SK-N-SH (cell line): ENCODE data around the gene ARHGAP42. TPM values are rescaled to one million over a fixed set of nuclear protein-coding genes. Genes with fewer than 3 reads are reported as not detected.

Experiments used
- CTCF ChIA-PET: fragments of 300-600, 350-600 bp; formaldehyde crosslinking; extraction: SDS; loops from one replicate; lab custom pipeline; 2021; lab: Yijun Ruan, JAX
- POLR2A ChIA-PET: fragments of 350-600 bp; sonication (Branson Sonifier 250); formaldehyde crosslinking; extraction: SDS; loops from one replicate; lab custom pipeline; 2020; ENCODE audit warnings: antibody characterized with exemption, inconsistent platforms; lab: Yijun Ruan, JAX
- DNase-seq: peaks from one replicate; pipeline ENCODE4 v3.0.0; 2012
- H2AFZ ChIP-seq: fragments of 200-600 bp; sonication (generic); 2 replicates; pipeline ENCODE4 v1.8.1; 2016; ENCODE audit warnings: antibody characterized with exemption, mild to moderate bottlenecking, low read depth
- H3F3A ChIP-seq: fragments of 200-600 bp; sonication (generic); replicated peaks from 2 replicates; pipeline ENCODE3; 2016; ENCODE audit warnings: antibody characterized with exemption, mild to moderate bottlenecking; ENCODE audit not compliant: insufficient read depth
- H3K27ac ChIP-seq, 2 experiments: fragments of 200-500 bp in 1 of 2; fragments of 200-600 bp in 1 of 2; sonication (Bioruptor generic) in 1 of 2; sonication (generic), shearing (Covaris generic) in 1 of 2; 2 replicates each; pipeline versions ENCODE4 v1.5.1 to v1.6.1; 2014 to 2016; ENCODE audit warnings: low read depth in 2 of 2, inconsistent platforms in 1 of 2, low read length in 1 of 2, mild to moderate bottlenecking in 1 of 2, mixed read lengths in 1 of 2
- H3K27me3 ChIP-seq: fragments of 200-600 bp; sonication (generic), shearing (Covaris generic); 2 replicates; pipeline ENCODE4 v1.6.1; 2016; ENCODE audit warnings: mixed run types; ENCODE audit not compliant: insufficient read depth
- H3K36me3 ChIP-seq, 2 experiments: fragments of 200-500 bp in 1 of 2; fragments of 200-600 bp in 1 of 2; sonication (Bioruptor generic) in 1 of 2; sonication (generic) in 1 of 2; replicated peaks in 1 of 2; 2 replicates each; pipeline versions ENCODE3 to v1.5.1; 2014 to 2016; ENCODE audit warnings: low read length in 1 of 2, mild to moderate bottlenecking in 1 of 2; ENCODE audit not compliant: insufficient read depth in 2 of 2, control insufficient read depth in 1 of 2
- H3K4me1 ChIP-seq, 2 experiments: fragments of 200-500 bp in 1 of 2; fragments of 200-600 bp in 1 of 2; sonication (Bioruptor generic) in 1 of 2; sonication (generic), shearing (Covaris generic) in 1 of 2; 2 replicates each; pipeline versions ENCODE4 v1.5.1 to v1.6.1; 2014 to 2016; ENCODE audit warnings: low read depth in 1 of 2, low read length in 1 of 2, mixed run types in 1 of 2; ENCODE audit not compliant: insufficient read depth in 2 of 2, control insufficient read depth in 1 of 2
- H3K4me2 ChIP-seq: fragments of 200-600 bp; sonication (generic), shearing (Covaris generic); 2 replicates; pipeline ENCODE4 v1.6.1; 2017; ENCODE audit warnings: mixed run types
- H3K4me3 ChIP-seq, 2 experiments: fragments of 200-500 bp in 1 of 2; fragments of 200-600 bp in 1 of 2; sonication (Bioruptor generic) in 1 of 2; sonication (generic), shearing (Covaris generic) in 1 of 2; 2 replicates each; pipeline versions ENCODE4 v1.5.1 to v1.8.1; 2014 to 2016; ENCODE audit warnings: low read depth in 2 of 2, inconsistent platforms in 1 of 2, low read length in 1 of 2, mild to moderate bottlenecking in 1 of 2, mixed read lengths in 1 of 2, moderate library complexity in 1 of 2
- H3K79me2 ChIP-seq: fragments of 200-600 bp; sonication (generic); 2 replicates; pipeline ENCODE4 v1.8.1; 2017; ENCODE audit warnings: mild to moderate bottlenecking; ENCODE audit not compliant: insufficient read depth
- H3K9ac ChIP-seq: fragments of 200-600 bp; sonication (generic); 2 replicates; pipeline ENCODE4 v1.6.1; 2017; ENCODE audit warnings: mixed run types
- H3K9me2 ChIP-seq: fragments of 200-600 bp; sonication (generic); 2 replicates; pipeline ENCODE4 v1.6.1; 2017; ENCODE audit warnings: mixed run types
- H3K9me3 ChIP-seq: fragments of 200-600 bp; sonication (generic); 2 replicates; pipeline ENCODE4 v1.6.1; 2017; ENCODE audit warnings: mixed run types, mild to moderate bottlenecking, moderate library complexity
- H4K20me1 ChIP-seq: fragments of 200-600 bp; sonication (generic); 2 replicates; pipeline ENCODE4 v1.6.1; 2017; ENCODE audit warnings: mild to moderate bottlenecking, mixed run types; ENCODE audit not compliant: insufficient read depth
- CHD2 ChIP-seq: fragments of 150-350 bp; IDR thresholded peaks from 2 replicates; pipeline ENCODE4 v1.6.1; 2018; ENCODE audit warnings: low read length; ENCODE audit not compliant: partially characterized antibody
- FOXJ3 ChIP-seq: sonication (generic); formaldehyde crosslinking; IDR thresholded peaks from 2 replicates; pipeline ENCODE4 v1.5.1; 2020; ENCODE audit warnings: mild to moderate bottlenecking, missing genetic modification reagents
- MEF2A ChIP-seq: IDR thresholded peaks from 2 replicates; pipeline ENCODE4 v1.4.0; 2012; ENCODE audit warnings: low read depth, borderline replicate concordance
- NFIC ChIP-seq: IDR thresholded peaks from 2 replicates; pipeline ENCODE4 v1.4.0; 2012; ENCODE audit warnings: borderline replicate concordance
- RAD21 ChIP-seq: IDR thresholded peaks from 2 replicates; pipeline ENCODE4 v1.6.1; 2012; ENCODE audit warnings: mild to moderate bottlenecking, low read length
- RFX5 ChIP-seq: IDR thresholded peaks from 2 replicates; pipeline ENCODE4 v1.6.1; 2012; ENCODE audit warnings: mild to moderate bottlenecking, improper control_type of control experiment, low read length
- RXRA ChIP-seq: IDR thresholded peaks from 2 replicates; pipeline ENCODE4 v1.4.0; 2012; ENCODE audit warnings: low read depth, mild to moderate bottlenecking, borderline replicate concordance
- SIN3A ChIP-seq: IDR thresholded peaks from 2 replicates; pipeline ENCODE4 v1.6.1; 2012; ENCODE audit warnings: low read depth, mild to moderate bottlenecking, low read length, moderate library complexity, borderline replicate concordance
- SMC3 ChIP-seq: IDR thresholded peaks from 2 replicates; pipeline ENCODE4 v1.6.1; 2012; ENCODE audit warnings: low read depth, low read length, improper control_type of control experiment
- TCF12 ChIP-seq: IDR thresholded peaks from 2 replicates; pipeline ENCODE4 v1.4.0; 2012
- TEAD4 ChIP-seq: IDR thresholded peaks from 2 replicates; pipeline ENCODE4 v1.4.0; 2012; ENCODE audit warnings: mild to moderate bottlenecking, borderline replicate concordance; ENCODE audit not compliant: insufficient read depth
- YY1 ChIP-seq: IDR thresholded peaks from 2 replicates; pipeline ENCODE4 v1.4.0; 2012; ENCODE audit warnings: low read depth, mild to moderate bottlenecking
- WGBS: methylation state at CpG from one replicate; pipeline ENCODE4 v1.1.6; 2017; ENCODE audit warnings: low lambda C conversion rate; 5-methylcytosine and 5-hydroxymethylcytosine counted together
- polyA plus RNA-seq, 3 experiments: library from polyadenylated mRNA; depleted of rRNA; stranded (reverse); fragments of >200 nt; gene quantifications; 2 replicates each; pipeline ENCODE4 v1.2.3, GENCODE V29; 2012
- TF ChIP-seq, protein P1 (sequence below): IDR thresholded peaks from 2 replicates; pipeline ENCODE4; 2012
- TF ChIP-seq, protein P2 (sequence below): fragments of 200-600 bp; sonication (generic); IDR thresholded peaks from 2 replicates; pipeline ENCODE4 v1.6.1; 2017; ENCODE audit warnings: antibody characterized with exemption, mild to moderate bottlenecking, moderate library complexity
- TF ChIP-seq, protein P3 (sequence below): IDR thresholded peaks from 2 replicates; pipeline ENCODE4 v1.4.0; 2012; ENCODE audit warnings: low read depth, borderline replicate concordance
- TF ChIP-seq, protein P4 (sequence below): IDR thresholded peaks from 2 replicates; pipeline ENCODE4 v1.4.0; 2012; ENCODE audit warnings: low read depth, borderline replicate concordance

ARHGAP42 gene
- polyA plus RNA-seq, 1 of the 3 experiments (the other 2 are of a cell fraction), result 0.02 TPM

DNA sequence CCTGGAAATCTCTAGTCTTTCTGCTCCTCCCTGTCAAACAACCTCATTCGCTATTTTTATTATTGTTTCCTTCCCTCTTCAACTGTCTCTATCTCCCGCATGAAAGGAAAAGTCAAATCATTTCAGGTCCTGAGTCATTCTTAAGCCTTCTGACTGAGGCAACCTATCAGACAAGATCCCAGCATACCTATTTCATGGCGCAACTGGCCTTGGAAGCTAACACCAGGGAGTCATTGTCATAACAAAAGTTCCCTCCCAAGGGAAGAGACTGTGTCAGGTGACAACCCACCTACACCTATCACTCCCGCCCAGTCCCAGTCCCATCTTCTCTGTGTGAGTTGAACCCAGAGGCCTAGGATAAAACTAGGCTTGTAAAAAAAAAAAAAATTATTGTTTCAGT is 10.2 kb upstream of the ARHGAP42 start:
- no peak overlapping the region for H3K4me2 ChIP-seq
- no peaks in the 10 kb centered on the region for H3K9me2 ChIP-seq
- WGBS, result 27% methylated on average over 4 of the region's 4 CpGs
- H3K9me3 ChIP-seq, result no peaks in the 10 kb centered on the region
- CTCF ChIA-PET, result no interaction called here
- no peaks in the 10 kb centered on the region for H3K4me1 ChIP-seq
- H3K27ac ChIP-seq, result no peak overlapping the region
- no peak for TF ChIP-seq CHD2
- peaks cover 11% of the 10 kb centered on the region; the same call in 1 of the 2 replicates for H3K27me3 ChIP-seq
- no peaks in the 10 kb centered on the region for H3K79me2 ChIP-seq
- H3K36me3 ChIP-seq, result no peaks in the 10 kb centered on the region
- H3F3A ChIP-seq, result no peaks in the 10 kb centered on the region
- H4K20me1 ChIP-seq, result no peaks in the 10 kb centered on the region
- H3K4me3 ChIP-seq, result no peak overlapping the region
- POLR2A ChIA-PET, result no interaction called here
- no peak for DNase-seq
- H2AFZ ChIP-seq, result no peak overlapping the region
- H3K9ac ChIP-seq, result no peak overlapping the region

DNA sequence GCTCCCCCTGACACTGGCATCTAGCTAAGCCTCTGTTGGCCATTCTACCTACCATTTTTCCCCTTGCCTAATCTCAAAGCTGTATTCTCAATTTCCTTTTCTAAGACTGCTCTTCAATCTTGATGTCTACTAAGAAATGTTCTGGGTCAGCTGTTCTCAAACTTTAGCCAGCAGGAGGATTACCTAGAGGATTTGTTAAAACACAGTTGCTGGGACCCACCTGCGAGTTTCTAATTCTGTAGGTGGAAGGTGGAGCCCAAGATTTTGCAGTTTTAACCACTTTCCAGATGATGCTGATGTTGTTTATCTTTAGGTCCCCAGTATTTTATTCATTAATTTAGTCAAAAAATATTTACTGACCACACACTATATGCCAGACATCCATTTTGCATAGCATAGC is 9.3 kb upstream of the ARHGAP42 start:
- no peak overlapping the region for H3K9ac ChIP-seq
- POLR2A ChIA-PET, result no interaction called here

More for the DNA sequence above, 9.3 kb upstream of the ARHGAP42 start:
- 5% methylated on average over 1 of the region's 1 CpG for WGBS
- Histone ChIP-seq H3K36me3 (no peaks in the 10 kb centered on the region), H4K20me1 (no peaks in the 10 kb centered on the region), H3K4me1 (no peaks in the 10 kb centered on the region), H3K79me2 (no peaks in the 10 kb centered on the region), H3K27ac (no peak overlapping the region), H2AFZ (no peak overlapping the region), H3K4me3 (no peak overlapping the region), H3F3A (no peaks in the 10 kb centered on the region), H3K9me3 (no peaks in the 10 kb centered on the region), H3K27me3 (peaks cover 14% of the 10 kb centered on the region; the same call in 1 of the 2 replicates), H3K4me2 (no peak overlapping the region), H3K9me2 (no peaks in the 10 kb centered on the region)
- no peak for TF ChIP-seq CHD2
- TF ChIP-seq FOXJ3 (CRISPR knock-in tag), result no peak
- TF ChIP-seq, protein P1, sequence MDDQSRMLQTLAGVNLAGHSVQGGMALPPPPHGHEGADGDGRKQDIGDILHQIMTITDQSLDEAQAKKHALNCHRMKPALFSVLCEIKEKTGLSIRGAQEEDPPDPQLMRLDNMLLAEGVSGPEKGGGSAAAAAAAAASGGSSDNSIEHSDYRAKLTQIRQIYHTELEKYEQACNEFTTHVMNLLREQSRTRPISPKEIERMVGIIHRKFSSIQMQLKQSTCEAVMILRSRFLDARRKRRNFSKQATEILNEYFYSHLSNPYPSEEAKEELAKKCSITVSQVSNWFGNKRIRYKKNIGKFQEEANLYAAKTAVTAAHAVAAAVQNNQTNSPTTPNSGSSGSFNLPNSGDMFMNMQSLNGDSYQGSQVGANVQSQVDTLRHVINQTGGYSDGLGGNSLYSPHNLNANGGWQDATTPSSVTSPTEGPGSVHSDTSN, result no peak
- no peak for TF ChIP-seq TCF12
- no peak for TF ChIP-seq RXRA
- TF ChIP-seq, protein P2, sequence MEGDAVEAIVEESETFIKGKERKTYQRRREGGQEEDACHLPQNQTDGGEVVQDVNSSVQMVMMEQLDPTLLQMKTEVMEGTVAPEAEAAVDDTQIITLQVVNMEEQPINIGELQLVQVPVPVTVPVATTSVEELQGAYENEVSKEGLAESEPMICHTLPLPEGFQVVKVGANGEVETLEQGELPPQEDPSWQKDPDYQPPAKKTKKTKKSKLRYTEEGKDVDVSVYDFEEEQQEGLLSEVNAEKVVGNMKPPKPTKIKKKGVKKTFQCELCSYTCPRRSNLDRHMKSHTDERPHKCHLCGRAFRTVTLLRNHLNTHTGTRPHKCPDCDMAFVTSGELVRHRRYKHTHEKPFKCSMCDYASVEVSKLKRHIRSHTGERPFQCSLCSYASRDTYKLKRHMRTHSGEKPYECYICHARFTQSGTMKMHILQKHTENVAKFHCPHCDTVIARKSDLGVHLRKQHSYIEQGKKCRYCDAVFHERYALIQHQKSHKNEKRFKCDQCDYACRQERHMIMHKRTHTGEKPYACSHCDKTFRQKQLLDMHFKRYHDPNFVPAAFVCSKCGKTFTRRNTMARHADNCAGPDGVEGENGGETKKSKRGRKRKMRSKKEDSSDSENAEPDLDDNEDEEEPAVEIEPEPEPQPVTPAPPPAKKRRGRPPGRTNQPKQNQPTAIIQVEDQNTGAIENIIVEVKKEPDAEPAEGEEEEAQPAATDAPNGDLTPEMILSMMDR, result no peak
- no peak for TF ChIP-seq MEF2A
- no peak for TF ChIP-seq TEAD4
- no peak for TF ChIP-seq RFX5
- TF ChIP-seq, protein P3, sequence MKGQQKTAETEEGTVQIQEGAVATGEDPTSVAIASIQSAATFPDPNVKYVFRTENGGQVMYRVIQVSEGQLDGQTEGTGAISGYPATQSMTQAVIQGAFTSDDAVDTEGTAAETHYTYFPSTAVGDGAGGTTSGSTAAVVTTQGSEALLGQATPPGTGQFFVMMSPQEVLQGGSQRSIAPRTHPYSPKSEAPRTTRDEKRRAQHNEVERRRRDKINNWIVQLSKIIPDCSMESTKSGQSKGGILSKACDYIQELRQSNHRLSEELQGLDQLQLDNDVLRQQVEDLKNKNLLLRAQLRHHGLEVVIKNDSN, result no peak
- no peak for TF ChIP-seq SMC3
- no peak for TF ChIP-seq NFIC
- TF ChIP-seq RAD21, result no peak
- TF ChIP-seq SIN3A, result no peak
- no peak for TF ChIP-seq YY1
- TF ChIP-seq, protein P4, sequence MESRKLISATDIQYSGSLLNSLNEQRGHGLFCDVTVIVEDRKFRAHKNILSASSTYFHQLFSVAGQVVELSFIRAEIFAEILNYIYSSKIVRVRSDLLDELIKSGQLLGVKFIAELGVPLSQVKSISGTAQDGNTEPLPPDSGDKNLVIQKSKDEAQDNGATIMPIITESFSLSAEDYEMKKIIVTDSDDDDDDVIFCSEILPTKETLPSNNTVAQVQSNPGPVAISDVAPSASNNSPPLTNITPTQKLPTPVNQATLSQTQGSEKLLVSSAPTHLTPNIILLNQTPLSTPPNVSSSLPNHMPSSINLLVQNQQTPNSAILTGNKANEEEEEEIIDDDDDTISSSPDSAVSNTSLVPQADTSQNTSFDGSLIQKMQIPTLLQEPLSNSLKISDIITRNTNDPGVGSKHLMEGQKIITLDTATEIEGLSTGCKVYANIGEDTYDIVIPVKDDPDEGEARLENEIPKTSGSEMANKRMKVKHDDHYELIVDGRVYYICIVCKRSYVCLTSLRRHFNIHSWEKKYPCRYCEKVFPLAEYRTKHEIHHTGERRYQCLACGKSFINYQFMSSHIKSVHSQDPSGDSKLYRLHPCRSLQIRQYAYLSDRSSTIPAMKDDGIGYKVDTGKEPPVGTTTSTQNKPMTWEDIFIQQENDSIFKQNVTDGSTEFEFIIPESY, result no peak
- no peak for DNase-seq
- CTCF ChIA-PET, result no interaction called here
